K562 (cell line): ENCODE data around the gene CA6. TPM values are rescaled to one million over a fixed set of nuclear protein-coding genes. Genes with fewer than 3 reads are reported as not detected.

Source experiments
- ATAC-seq: fragments of 200-7000 bp; cut with Tn5 transposase; 3 replicates; pipeline ENCODE4 v1.9.1; 2020; ENCODE audit warnings: moderate library complexity
- BruUV-seq: library from RNA; stranded (reverse); fragments of 400-500 nt; replicated peaks from 2 replicates; lab custom pipeline; 2021; lab: Mats Ljungman, UMichigan
- CTCF ChIA-PET: fragments of 300-600 bp; formaldehyde crosslinking; extraction: SDS; loops from one replicate; lab custom pipeline; 2021; ENCODE audit warnings: low intra/inter-chr PET ratio; lab: Yijun Ruan, JAX
- POLR2A ChIA-PET: fragments of 300-600, 350-650 bp; sonication (Branson Sonifier 250); formaldehyde crosslinking; extraction: SDS; loops from one replicate; lab custom pipeline; 2021; ENCODE audit warnings: antibody characterized with exemption, inconsistent platforms; lab: Yijun Ruan, JAX
- DNase-seq, 4 experiments: peaks; one replicate each; pipeline versions ENCODE4 v3.0.0 to v3.0.0-alpha.2; 2011 to 2018; ENCODE audit warnings: low spot score in 3 of 4, mixed read lengths in 3 of 4; ENCODE audit errors: extremely low read depth in 1 of 4
- FAIRE-seq: peaks from 2 replicates; lab custom pipeline; 2011; peaks lifted over from hg19 to GRCh38; lab: Jason Lieb, UNC
- H2AFZ ChIP-seq: 2 replicates; pipeline ENCODE4 v1.6.0; 2011; ENCODE audit warnings: low read depth, low read length, control low read depth, inconsistent platforms
- H3K27ac ChIP-seq: fragments of 200-600 bp; 3 replicates; pipeline ENCODE4 v1.8.0; 2011; ENCODE audit warnings: low read depth, mild to moderate bottlenecking, control low read depth, inconsistent platforms, low read length, moderate library complexity, mixed read lengths; ENCODE audit errors: extremely low read depth
- H3K27me3 ChIP-seq, 2 experiments: fragments of 300-600 bp in 1 of 2; 2 replicates in 1 of 2; 3 replicates in 1 of 2; pipeline versions ENCODE4 v1.6.0 to v1.8.0; 2011; ENCODE audit warnings: inconsistent platforms in 2 of 2, low read length in 2 of 2, mild to moderate bottlenecking in 1 of 2, mixed read lengths in 1 of 2, moderate library complexity in 1 of 2; ENCODE audit not compliant: control insufficient read depth in 2 of 2, insufficient read depth in 2 of 2
- H3K36me3 ChIP-seq: fragments of 300-600 bp; 3 replicates; pipeline ENCODE4 v1.8.0; 2011; ENCODE audit warnings: mild to moderate bottlenecking, low read length, inconsistent platforms; ENCODE audit not compliant: control insufficient read depth, insufficient read depth
- H3K4me1 ChIP-seq, 2 experiments: fragments of 200-600 bp in 1 of 2; replicated peaks in 1 of 2; 2 replicates in 1 of 2; 3 replicates in 1 of 2; pipeline versions ENCODE4 v1.5.1 to v1.8.0; 2011; ENCODE audit warnings: inconsistent platforms in 2 of 2, low read length in 2 of 2, mild to moderate bottlenecking in 1 of 2, mixed read lengths in 1 of 2, moderate library complexity in 1 of 2; ENCODE audit not compliant: control insufficient read depth in 2 of 2, insufficient read depth in 2 of 2
- H3K4me2 ChIP-seq: 2 replicates; pipeline ENCODE4 v1.6.1; 2011; ENCODE audit warnings: low read length, control low read depth, inconsistent platforms, mixed read lengths; ENCODE audit not compliant: insufficient read depth
- H3K4me3 ChIP-seq: fragments of 200-600 bp; sonication (generic), shearing (Covaris generic); 2 replicates; pipeline ENCODE4 v1.5.1; 2016; ENCODE audit warnings: control low read depth, inconsistent platforms
- H3K79me2 ChIP-seq: fragments of 200-600 bp; 3 replicates; pipeline ENCODE4 v1.8.0; 2011; ENCODE audit warnings: low read length, inconsistent platforms; ENCODE audit not compliant: control insufficient read depth, insufficient read depth
- H3K9ac ChIP-seq, 2 experiments: 2 replicates each; pipeline versions ENCODE4 v1.6.0 to v1.6.1; 2011; ENCODE audit warnings: low read depth in 2 of 2, low read length in 2 of 2, control low read depth in 1 of 2, inconsistent platforms in 1 of 2, mild to moderate bottlenecking in 1 of 2, mixed read lengths in 1 of 2; ENCODE audit not compliant: insufficient read depth in 1 of 2
- H3K9me1 ChIP-seq: one replicate; pipeline ENCODE4 v1.6.0; 2011; ENCODE audit warnings: inconsistent platforms, mild to moderate bottlenecking, low read length, moderate library complexity; ENCODE audit not compliant: control insufficient read depth, insufficient read depth
- H3K9me3 ChIP-seq: replicated peaks from 2 replicates; pipeline ENCODE4 v1.5.1; 2011; ENCODE audit warnings: low read depth, low read length, inconsistent platforms; ENCODE audit not compliant: control insufficient read depth, insufficient read depth
- H4K20me1 ChIP-seq: replicated peaks from 2 replicates; pipeline ENCODE4 v1.6.1; 2011; ENCODE audit warnings: low read length, inconsistent platforms, mixed read lengths; ENCODE audit not compliant: control insufficient read depth, insufficient read depth
- CBFA2T2 ChIP-seq: fragments of 450-650 bp; conservative IDR thresholded peaks from 2 replicates; pipeline ENCODE4 v1.6.1; 2017; ENCODE audit warnings: mild to moderate bottlenecking
- CCNT2 ChIP-seq: IDR thresholded peaks from 2 replicates; pipeline ENCODE4 v1.6.1; 2011; ENCODE audit warnings: borderline replicate concordance, low read depth, mild to moderate bottlenecking, moderate library complexity, mixed read lengths, low read length; ENCODE audit not compliant: insufficient read length; ENCODE audit errors: extremely low read depth
- EGR1 ChIP-seq: fragments of 450-650 bp; conservative IDR thresholded peaks from 2 replicates; pipeline ENCODE4 v1.6.1; 2017; ENCODE audit warnings: mild to moderate bottlenecking
- KDM4B ChIP-seq, 2 experiments: fragments of 450-650 bp in 1 of 2; sonication (generic) in 1 of 2; IDR thresholded peaks; 2 replicates each; pipeline ENCODE4 v1.6.1; 2016 to 2017; ENCODE audit warnings: borderline replicate concordance in 2 of 2, antibody characterized with exemption in 1 of 2, low read depth in 1 of 2, mild to moderate bottlenecking in 1 of 2
- RAD51 ChIP-seq: fragments of 450-650 bp; IDR thresholded peaks from 2 replicates; pipeline ENCODE4 v1.7.1; 2016; ENCODE audit warnings: low read depth, mild to moderate bottlenecking, borderline replicate concordance
- TOE1 ChIP-seq, 2 experiments: fragments of 450-650 bp in 1 of 2; sonication (generic) in 1 of 2; formaldehyde crosslinking in 1 of 2; IDR thresholded peaks; 2 replicates each; pipeline versions ENCODE4 v1.7.1 to v1.8.0; 2016 to 2022; ENCODE audit warnings: borderline replicate concordance in 2 of 2, mild to moderate bottlenecking in 2 of 2, antibody characterized with exemption in 1 of 2, inconsistent platforms in 1 of 2, low read depth in 1 of 2, missing genetic modification reagents in 1 of 2, moderate library complexity in 1 of 2
- ZKSCAN3 ChIP-seq: fragments of 250-450 bp; sonication (Bioruptor Pico); IDR thresholded peaks from 2 replicates; pipeline ENCODE4 v1.4.0; 2020
- WGBS: fragments of 100-300 bp; shearing (Covaris generic); methylation state at CpG from one replicate; pipeline ENCODE4 v1.1.6; 2016; ENCODE audit warnings: low coverage, mixed read lengths; ENCODE audit not compliant: insufficient coverage; ENCODE audit errors: missing lambda C conversion rate; 5-methylcytosine and 5-hydroxymethylcytosine counted together
- in situ Hi-C: fragments of 300-500 bp; cut with MboI; formaldehyde crosslinking; loops from 4 replicates; pipeline ENCODE4 v1.15.0; 2018; ENCODE audit warnings: inconsistent platforms, mixed read lengths
- intact Hi-C: fragments of 100-400 bp; cut with micrococcal nuclease; formaldehyde crosslinking; loops from 2 replicates; pipeline ENCODE4 v1.14.2; 2022
- polyA plus RNA-seq, 8 experiments: library from polyadenylated mRNA; depleted of rRNA in 4 of 8; stranded (reverse) in 5 of 8; unstranded in 3 of 8; fragments of >200 nt; fragmentation: Nextera tagmentation in 2 of 8; fragmentation: Illumina TruSeq in 1 of 8; extraction: Ambion mirVana in 2 of 8; extraction: Trizol in 1 of 8; gene quantifications; 2 replicates each; pipeline versions ENCODE4 v1.2.1 to v1.2.3, GENCODE V29; 2011 to 2014; ENCODE audit warnings: inconsistent platforms in 1 of 8, missing spikeins in 1 of 8
- total RNA-seq, 7 experiments: library from RNA; depleted of rRNA in 6 of 7; stranded (reverse); fragments of >200 nt in 6 of 7; fragmentation: Illumina TruSeq in 2 of 7; extraction: Trizol in 2 of 7; gene quantifications; 2 replicates each; pipeline versions ENCODE4 v1.2.1 to v1.2.3, GENCODE V29; 2011 to 2021; ENCODE audit warnings: low replicate concordance in 1 of 7
- TF ChIP-seq, protein P1 (sequence below): sonication (generic); formaldehyde crosslinking; IDR thresholded peaks from 2 replicates; pipeline ENCODE4 v1.5.0; 2020; ENCODE audit warnings: missing genetic modification reagents
- TF ChIP-seq, protein P2 (sequence below): fragments of 450-650 bp; formaldehyde crosslinking; IDR thresholded peaks from 2 replicates; pipeline ENCODE4 v1.4.0; 2020; ENCODE audit warnings: mild to moderate bottlenecking, mixed read lengths

Gene CA6
- total and polyA plus RNA-seq, 9 of the 15 experiments (the other 6 are each of a cell fraction or from before 2014, with no cell fraction given), result not detected

GRCh38 chr1:8905582-8906191 lies 40.0 kb upstream of the CA6 start:
- CTCF ChIA-PET, result no interaction called here
- Histone ChIP-seq H3K4me3 (no peak overlapping the region), H3K4me2 (no peak overlapping the region), H3K36me3 (no peaks in the 10 kb centered on the region), H3K9me1 (no peaks in the 10 kb centered on the region), H3K27ac (no peak overlapping the region), H3K9me3 (0 out of 2 replicates have a peak, but pooled peaks cover 2% of the 10 kb centered on the region), H2AFZ (peak overlapping the region; percentile 14), H3K27me3 (no peaks in the 10 kb centered on the region), H4K20me1 (no peaks in the 10 kb centered on the region), H3K79me2 (no peaks in the 10 kb centered on the region), H3K4me1 (no peaks in the 10 kb centered on the region; a peak in 2 of 5 replicates), H3K9ac (no peak overlapping the region; a peak in 1 of 4 replicates)
- no TSS peak for BruUV-seq
- POLR2A ChIA-PET, result interaction anchor here (0.6 kb wide), 1 partner anchor 224 kb away, joined by 3 read pairs; no protein-coding TSS in a partner anchor
- intact Hi-C loops (loop anchor here (10.0 kb wide), 1 partner anchor 51 kb away; no protein-coding TSS in a partner anchor), in situ Hi-C loops (no loop called here)
- FAIRE-seq, result no peak
- no peak for DNase-seq
- peak; percentile 61 for ATAC-seq
- TF ChIP-seq, protein P1, sequence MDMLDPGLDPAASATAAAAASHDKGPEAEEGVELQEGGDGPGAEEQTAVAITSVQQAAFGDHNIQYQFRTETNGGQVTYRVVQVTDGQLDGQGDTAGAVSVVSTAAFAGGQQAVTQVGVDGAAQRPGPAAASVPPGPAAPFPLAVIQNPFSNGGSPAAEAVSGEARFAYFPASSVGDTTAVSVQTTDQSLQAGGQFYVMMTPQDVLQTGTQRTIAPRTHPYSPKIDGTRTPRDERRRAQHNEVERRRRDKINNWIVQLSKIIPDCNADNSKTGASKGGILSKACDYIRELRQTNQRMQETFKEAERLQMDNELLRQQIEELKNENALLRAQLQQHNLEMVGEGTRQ (CRISPR knock-in tag), result peak; percentile 30; the same call in 1 of the 2 replicates
- 0 out of 2 replicates have a peak, but pooled peaks have one; percentile 22 for TF ChIP-seq EGR1
- peak; percentile 73 for TF ChIP-seq RAD51
- peak; percentile 77; the same call in 1 of the 2 replicates for TF ChIP-seq TOE1 (IDR thresholded peaks at IDR 0.05; ENCODE audit: borderline replicate concordance)
- TF ChIP-seq TOE1 (CRISPR knock-in tag; IDR thresholded peaks at IDR 0.05; ENCODE audit: borderline replicate concordance, low read depth), result no peak
- no peak for TF ChIP-seq KDM4B (IDR thresholded peaks at IDR 0.05; ENCODE audit: borderline replicate concordance in 2 of 2, low read depth in 1 of 2)
- no peak for TF ChIP-seq CCNT2
- TF ChIP-seq ZKSCAN3, result no peak
- TF ChIP-seq CBFA2T2, result 0 out of 2 replicates have a peak, but pooled peaks have one; percentile 12
- TF ChIP-seq, protein P2, sequence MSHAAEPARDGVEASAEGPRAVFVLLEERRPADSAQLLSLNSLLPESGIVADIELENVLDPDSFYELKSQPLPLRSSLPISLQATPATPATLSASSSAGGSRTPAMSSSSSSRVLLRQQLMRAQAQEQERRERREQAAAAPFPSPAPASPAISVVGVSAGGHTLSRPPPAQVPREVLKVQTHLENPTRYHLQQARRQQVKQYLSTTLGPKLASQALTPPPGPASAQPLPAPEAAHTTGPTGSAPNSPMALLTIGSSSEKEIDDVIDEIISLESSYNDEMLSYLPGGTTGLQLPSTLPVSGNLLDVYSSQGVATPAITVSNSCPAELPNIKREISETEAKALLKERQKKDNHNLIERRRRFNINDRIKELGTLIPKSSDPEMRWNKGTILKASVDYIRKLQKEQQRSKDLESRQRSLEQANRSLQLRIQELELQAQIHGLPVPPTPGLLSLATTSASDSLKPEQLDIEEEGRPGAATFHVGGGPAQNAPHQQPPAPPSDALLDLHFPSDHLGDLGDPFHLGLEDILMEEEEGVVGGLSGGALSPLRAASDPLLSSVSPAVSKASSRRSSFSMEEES (CRISPR knock-in tag), result peak; percentile 78
- WGBS, result 32% methylated on average over 9 of the region's 9 CpGs
